ENCODE data around the gene CDH26.

Gene CDH26

GRCh38 chr20:60052322-60052721 is 94.1 kb downstream of the CDH26 start:
- H4K20me1 ChIP-seq (ENCODE audit: insufficient read depth, low read length): no peaks in the 10 kb centered on the region
- H3K27me3 ChIP-seq (ENCODE audit: low read depth, low read length): peaks cover 35% of the 10 kb centered on the region
- no peak overlapping the region for H3K4me3 ChIP-seq (ENCODE audit: low read length)
- no peak overlapping the region for H3K9ac ChIP-seq (ENCODE audit: low read length)
- H3K79me2 ChIP-seq (ENCODE audit: low read length): no peaks in the 10 kb centered on the region
- H3K36me3 ChIP-seq (replicated peaks; ENCODE audit: low read depth, low read length): no peaks in the 10 kb centered on the region
- H3K4me1 ChIP-seq (ENCODE audit: low read length): 0 out of 2 replicates have a peak, but pooled peaks cover 2% of the 10 kb centered on the region
- no peak for TF ChIP-seq EZH2phosphoT487 (IDR thresholded peaks at IDR 0.05; ENCODE audit: low read depth)
- TF ChIP-seq, protein P1, sequence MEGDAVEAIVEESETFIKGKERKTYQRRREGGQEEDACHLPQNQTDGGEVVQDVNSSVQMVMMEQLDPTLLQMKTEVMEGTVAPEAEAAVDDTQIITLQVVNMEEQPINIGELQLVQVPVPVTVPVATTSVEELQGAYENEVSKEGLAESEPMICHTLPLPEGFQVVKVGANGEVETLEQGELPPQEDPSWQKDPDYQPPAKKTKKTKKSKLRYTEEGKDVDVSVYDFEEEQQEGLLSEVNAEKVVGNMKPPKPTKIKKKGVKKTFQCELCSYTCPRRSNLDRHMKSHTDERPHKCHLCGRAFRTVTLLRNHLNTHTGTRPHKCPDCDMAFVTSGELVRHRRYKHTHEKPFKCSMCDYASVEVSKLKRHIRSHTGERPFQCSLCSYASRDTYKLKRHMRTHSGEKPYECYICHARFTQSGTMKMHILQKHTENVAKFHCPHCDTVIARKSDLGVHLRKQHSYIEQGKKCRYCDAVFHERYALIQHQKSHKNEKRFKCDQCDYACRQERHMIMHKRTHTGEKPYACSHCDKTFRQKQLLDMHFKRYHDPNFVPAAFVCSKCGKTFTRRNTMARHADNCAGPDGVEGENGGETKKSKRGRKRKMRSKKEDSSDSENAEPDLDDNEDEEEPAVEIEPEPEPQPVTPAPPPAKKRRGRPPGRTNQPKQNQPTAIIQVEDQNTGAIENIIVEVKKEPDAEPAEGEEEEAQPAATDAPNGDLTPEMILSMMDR (IDR thresholded peaks at IDR 0.05; ENCODE audit: low read depth, low read length): no peak
- H3K27ac ChIP-seq (ENCODE audit: low read length): no peak overlapping the region
- no peaks in the 10 kb centered on the region for H3K9me3 ChIP-seq (ENCODE audit: insufficient read depth, low read length)
- no peak overlapping the region for H2AFZ ChIP-seq (ENCODE audit: low read depth, low read length)
- no peak overlapping the region for H3K4me2 ChIP-seq (ENCODE audit: low read length)

- no peak overlapping the region for H3K4me2 ChIP-seq (ENCODE audit: low read length)
- no peak overlapping the region for H3K4me3 ChIP-seq (ENCODE audit: low read length)
- H2AFZ ChIP-seq (ENCODE audit: low read depth, low read length): no peak overlapping the region
- H3K4me1 ChIP-seq (ENCODE audit: low read length): 0 out of 2 replicates have a peak, but pooled peaks cover 2% of the 10 kb centered on the region
- H4K20me1 ChIP-seq (ENCODE audit: insufficient read depth, low read length): no peaks in the 10 kb centered on the region
- no peak overlapping the region for H3K9ac ChIP-seq (ENCODE audit: low read length)
- no peak overlapping the region for H3K27ac ChIP-seq (ENCODE audit: low read length)
- no peak for TF ChIP-seq EZH2phosphoT487 (IDR thresholded peaks at IDR 0.05; ENCODE audit: low read depth)
- TF ChIP-seq, protein P1 (IDR thresholded peaks at IDR 0.05; ENCODE audit: low read depth, low read length): no peak
- peaks cover 35% of the 10 kb centered on the region for H3K27me3 ChIP-seq (ENCODE audit: low read depth, low read length)
- no peaks in the 10 kb centered on the region for H3K9me3 ChIP-seq (ENCODE audit: insufficient read depth, low read length)
- no peaks in the 10 kb centered on the region for H3K79me2 ChIP-seq (ENCODE audit: low read length)
- no peaks in the 10 kb centered on the region for H3K36me3 ChIP-seq (replicated peaks; ENCODE audit: low read depth, low read length)
Observed at GRCh38 chr20:60053125-60053817, 95.0 kb downstream of the CDH26 start.

DNA sequence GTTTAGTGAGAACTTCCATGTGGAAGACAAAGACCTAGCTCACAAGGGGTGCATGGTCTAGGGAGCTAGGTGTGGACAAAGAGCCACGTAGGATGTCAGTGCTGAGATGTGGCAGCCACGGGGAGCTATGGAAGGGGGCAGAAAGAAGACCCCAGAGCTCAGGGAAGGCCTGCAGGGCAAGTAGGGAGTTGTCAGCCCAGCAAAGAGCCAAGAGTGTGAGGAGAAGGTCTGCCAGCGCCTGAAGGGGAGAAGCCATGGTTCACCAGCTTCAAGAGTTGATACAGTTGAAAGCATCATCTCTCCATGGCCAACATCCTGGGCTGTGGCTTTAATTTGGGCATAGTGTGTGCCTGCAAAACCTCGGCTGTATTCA is 95.6 kb downstream of the CDH26 start:
- TF ChIP-seq, protein P1 (IDR thresholded peaks at IDR 0.05; ENCODE audit: low read depth, low read length): no peak
- TF ChIP-seq EZH2phosphoT487 (IDR thresholded peaks at IDR 0.05; ENCODE audit: low read depth): no peak

GRCh38 chr20:60054716-60055634 is 96.8 kb downstream of the CDH26 start:
- no peaks in the 10 kb centered on the region for H3K9me3 ChIP-seq (ENCODE audit: insufficient read depth, low read length)
- no peak overlapping the region for H3K4me2 ChIP-seq (ENCODE audit: low read length)
- no peaks in the 10 kb centered on the region for H3K79me2 ChIP-seq (ENCODE audit: low read length)
- no peak overlapping the region for H3K27ac ChIP-seq (ENCODE audit: low read length)
- H3K36me3 ChIP-seq (replicated peaks; ENCODE audit: low read depth, low read length): no peaks in the 10 kb centered on the region
- no peaks in the 10 kb centered on the region for H4K20me1 ChIP-seq (ENCODE audit: insufficient read depth, low read length)
- H3K9ac ChIP-seq (ENCODE audit: low read length): no peak overlapping the region
- H3K4me1 ChIP-seq (ENCODE audit: low read length): 0 out of 2 replicates have a peak, but pooled peaks cover 2% of the 10 kb centered on the region
- H3K4me3 ChIP-seq (ENCODE audit: low read length): no peak overlapping the region
- no peak for TF ChIP-seq EZH2phosphoT487 (IDR thresholded peaks at IDR 0.05; ENCODE audit: low read depth)
- TF ChIP-seq, protein P1 (IDR thresholded peaks at IDR 0.05; ENCODE audit: low read depth, low read length): no peak
- no peak overlapping the region for H2AFZ ChIP-seq (ENCODE audit: low read depth, low read length)
- peaks cover 35% of the 10 kb centered on the region for H3K27me3 ChIP-seq (ENCODE audit: low read depth, low read length)

More for the DNA sequence above, 95.6 kb downstream of the CDH26 start:
- no peaks in the 10 kb centered on the region for H3K36me3 ChIP-seq (replicated peaks; ENCODE audit: low read depth, low read length)
- H3K4me3 ChIP-seq (ENCODE audit: low read length): no peak overlapping the region
- 0 out of 2 replicates have a peak, but pooled peaks cover 2% of the 10 kb centered on the region for H3K4me1 ChIP-seq (ENCODE audit: low read length)
- H2AFZ ChIP-seq (ENCODE audit: low read depth, low read length): no peak overlapping the region
- H3K27ac ChIP-seq (ENCODE audit: low read length): no peak overlapping the region
- H3K9ac ChIP-seq (ENCODE audit: low read length): no peak overlapping the region
- no peaks in the 10 kb centered on the region for H3K79me2 ChIP-seq (ENCODE audit: low read length)
- H3K27me3 ChIP-seq (ENCODE audit: low read depth, low read length): peaks cover 35% of the 10 kb centered on the region
- no peaks in the 10 kb centered on the region for H4K20me1 ChIP-seq (ENCODE audit: insufficient read depth, low read length)
- H3K9me3 ChIP-seq (ENCODE audit: insufficient read depth, low read length): no peaks in the 10 kb centered on the region
- H3K4me2 ChIP-seq (ENCODE audit: low read length): no peak overlapping the region
